HL-60 (cell line): Measurements from ENCODE around the gene IRF2BP2.
"Not testable (repeated sequence)": the region's sequence is repeated elsewhere in the genome, so short reads cannot be mapped to it uniquely, and the experiment has no call there.

Source experiments
- DNase-seq, 2 experiments: peaks; one replicate each; pipeline ENCODE4 v3.0.0-alpha.2; 2010 to 2020; ENCODE audit warnings: low read depth in 1 of 2, low spot score in 1 of 2
- H3K27ac ChIP-seq: fragments of 250-450 bp; sonication (Bioruptor Pico); replicated peaks from 2 replicates; pipeline ENCODE4 v1.5.1; 2020; ENCODE audit warnings: mild to moderate bottlenecking, moderate library complexity
- H3K27me3 ChIP-seq: fragments of 250-450 bp; sonication (Bioruptor Pico); 2 replicates; pipeline ENCODE4 v1.5.1; 2021; ENCODE audit warnings: mild to moderate bottlenecking, moderate library complexity; ENCODE audit not compliant: insufficient read depth, poor library complexity, severe bottlenecking
- H3K4me3 ChIP-seq: replicated peaks from 2 replicates; pipeline ENCODE4 v1.5.1; 2011; ENCODE audit warnings: mild to moderate bottlenecking, control low read depth, low read length; ENCODE audit not compliant: insufficient read depth
- CTCF ChIP-seq: IDR thresholded peaks from one replicate; pipeline ENCODE4 v1.5.1; 2011; ENCODE audit warnings: low read length, control low read depth, inconsistent platforms; ENCODE audit not compliant: insufficient read depth
- GABPA ChIP-seq: IDR thresholded peaks from 2 replicates; pipeline ENCODE4 v1.6.1; 2012; ENCODE audit warnings: low read depth
- POLR2AphosphoS5 ChIP-seq: IDR thresholded peaks from 2 replicates; pipeline ENCODE4 v1.6.1; 2012; ENCODE audit warnings: low read depth
- REST ChIP-seq: IDR thresholded peaks from 2 replicates; pipeline ENCODE4 v1.6.1; 2012; ENCODE audit warnings: low read depth; ENCODE audit not compliant: insufficient replicate concordance
- SPI1 ChIP-seq: IDR thresholded peaks from 2 replicates; pipeline ENCODE4 v1.6.1; 2012; ENCODE audit warnings: low read depth, mild to moderate bottlenecking, borderline replicate concordance

Gene IRF2BP2

GRCh38 chr1:234639961-234640360 is 30.0 kb upstream of the IRF2BP2 start:
- no peak for DNase-seq
- H3K27me3 ChIP-seq: no peaks in the 10 kb centered on the region
- H3K4me3 ChIP-seq: no peak overlapping the region
- H3K27ac ChIP-seq: no peak overlapping the region
- TF ChIP-seq CTCF (no peak), POLR2AphosphoS5 (no peak), REST (no peak), GABPA (no peak), SPI1 (no peak)

- Histone ChIP-seq H3K4me3 (no peak overlapping the region), H3K27ac (no peak overlapping the region), H3K27me3 (no peaks in the 10 kb centered on the region)
- TF ChIP-seq REST (no peak), SPI1 (no peak), POLR2AphosphoS5 (no peak), CTCF (no peak), GABPA (no peak)
- DNase-seq: no peak
Measured at GRCh38 chr1:234638832-234639799, 29.1 kb upstream of the IRF2BP2 start.

- H3K4me3 ChIP-seq, DNase-seq, H3K27me3 ChIP-seq, H3K27ac ChIP-seq: not testable (repeated sequence)
Measured at GRCh38 chr1:234634922-234635321, 24.9 kb upstream of the IRF2BP2 start.

- no peaks in the 10 kb centered on the region for H3K27me3 ChIP-seq
- no peak for DNase-seq
- H3K27ac ChIP-seq: no peak overlapping the region
- TF ChIP-seq CTCF: no peak
- no peak for TF ChIP-seq POLR2AphosphoS5
- TF ChIP-seq SPI1: no peak
- no peak for TF ChIP-seq GABPA
- no peak for TF ChIP-seq REST
- no peak overlapping the region for H3K4me3 ChIP-seq
Measured at GRCh38 chr1:234634387-234634786, 24.4 kb upstream of the IRF2BP2 start.
